HCT116 (cell line): ENCODE results near the gene FAM13A. TPM values are rescaled to one million over a fixed set of nuclear protein-coding genes. Genes with fewer than 3 reads are reported as not detected.

ENCODE experiments used
- ATAC-seq: fragments of 200-7000 bp; cut with Tn5 transposase; 2 replicates; pipeline ENCODE4 v1.9.1; 2020; ENCODE audit warnings: mild to moderate bottlenecking, moderate library complexity
- BruUV-seq: library from RNA; stranded (reverse); fragments of 400-500 nt; replicated peaks from 2 replicates; lab custom pipeline; 2021; lab: Mats Ljungman, UMichigan
- CTCF ChIA-PET: fragments of 300-600 bp; sonication (Branson Sonifier 250); formaldehyde crosslinking; loops from one replicate; lab custom pipeline; 2021; ENCODE audit warnings: antibody characterized with exemption; lab: Charles Lee
- POLR2A ChIA-PET: fragments of 300-600, 350-600 bp; sonication (Branson Sonifier 250); formaldehyde crosslinking; loops from one replicate; lab custom pipeline; 2021; ENCODE audit warnings: antibody characterized with exemption; lab: Charles Lee
- RAD21 ChIA-PET, 2 experiments: fragments of 300-600 bp; sonication (Branson Sonifier 250); formaldehyde crosslinking; loops; one replicate each; lab custom pipeline; 2023; ENCODE audit warnings: low total read pairs in 2 of 2; ENCODE audit not compliant: uncharacterized antibody in 2 of 2, unreplicated experiment in 2 of 2, low non-redundant PET in 1 of 2; lab: Charles Lee
- DNase-seq: peaks from one replicate; pipeline ENCODE4 v3.0.0-alpha.2; 2010; ENCODE audit warnings: low read depth, low spot score
- H2AFZ ChIP-seq: fragments of 200-600 bp; shearing (Covaris generic), sonication (generic); 2 replicates; pipeline ENCODE4 v1.6.1; 2017; ENCODE audit warnings: low read depth, mixed run types, mixed read lengths, antibody characterized with exemption, low read length; ENCODE audit not compliant: poor library complexity, severe bottlenecking
- H3K27ac ChIP-seq: 2 replicates; pipeline ENCODE4 v1.5.1; 2012; ENCODE audit warnings: low read depth, low read length
- H3K27me3 ChIP-seq: fragments of 200-600 bp; sonication (generic); 2 replicates; pipeline ENCODE4 v1.6.1; 2016; ENCODE audit warnings: mixed run types, low read length, mixed read lengths; ENCODE audit not compliant: insufficient read depth
- H3K36me3 ChIP-seq, 2 experiments: fragments of 200-500 bp in 1 of 2; fragments of 200-600 bp in 1 of 2; sonication (Bioruptor generic) in 1 of 2; sonication (generic) in 1 of 2; 2 replicates each; pipeline versions ENCODE4 v1.5.1 to v1.6.1; 2014 to 2016; ENCODE audit warnings: low read length in 2 of 2, inconsistent platforms in 1 of 2, mixed read lengths in 1 of 2, mixed run types in 1 of 2; ENCODE audit not compliant: insufficient read depth in 2 of 2, control insufficient read depth in 1 of 2
- H3K4me1 ChIP-seq, 2 experiments: fragments of 200-600 bp in 1 of 2; sonication (generic) in 1 of 2; 2 replicates each; pipeline versions ENCODE4 v1.5.1 to v1.6.1; 2012 to 2017; ENCODE audit warnings: low read length in 2 of 2, inconsistent platforms in 1 of 2, mild to moderate bottlenecking in 1 of 2, mixed read lengths in 1 of 2, mixed run types in 1 of 2, moderate library complexity in 1 of 2; ENCODE audit not compliant: insufficient read depth in 2 of 2, control insufficient read depth in 1 of 2
- H3K4me2 ChIP-seq: fragments of 200-600 bp; sonication (generic); 2 replicates; pipeline ENCODE4 v1.6.1; 2017; ENCODE audit warnings: mixed run types, low read length, mixed read lengths
- H3K4me3 ChIP-seq, 2 experiments: fragments of 200-600 bp in 1 of 2; sonication (generic) in 1 of 2; replicated peaks in 1 of 2; 2 replicates each; pipeline ENCODE4 v1.5.1; 2011 to 2016; ENCODE audit warnings: low read length in 2 of 2, control low read depth in 1 of 2, low read depth in 1 of 2, mild to moderate bottlenecking in 1 of 2, mixed read lengths in 1 of 2, mixed run types in 1 of 2
- H3K79me2 ChIP-seq: fragments of 200-600 bp; sonication (generic); 2 replicates; pipeline ENCODE4 v1.6.1; 2017; ENCODE audit warnings: mild to moderate bottlenecking, mixed run types, low read length, moderate library complexity, mixed read lengths; ENCODE audit not compliant: insufficient read depth
- H3K9ac ChIP-seq: fragments of 200-600 bp; sonication (generic); 2 replicates; pipeline ENCODE4 v1.6.1; 2016; ENCODE audit warnings: low read length, mixed read lengths
- H3K9me2 ChIP-seq: fragments of 200-600 bp; sonication (generic), shearing (Covaris generic); 2 replicates; pipeline ENCODE4 v1.6.1; 2017; ENCODE audit warnings: mixed run types, mild to moderate bottlenecking, moderate library complexity; ENCODE audit not compliant: insufficient read depth
- H3K9me3 ChIP-seq, 2 experiments: fragments of 200-500 bp in 1 of 2; fragments of 200-600 bp in 1 of 2; sonication (Bioruptor generic) in 1 of 2; sonication (generic) in 1 of 2; 2 replicates each; pipeline ENCODE4 v1.6.1; 2014 to 2017; ENCODE audit warnings: low read length in 2 of 2, mixed read lengths in 2 of 2, inconsistent platforms in 1 of 2, low read depth in 1 of 2, mild to moderate bottlenecking in 1 of 2, mixed run types in 1 of 2, moderate library complexity in 1 of 2; ENCODE audit not compliant: control insufficient read depth in 1 of 2, insufficient read depth in 1 of 2
- H4K20me1 ChIP-seq: fragments of 200-600 bp; sonication (generic), shearing (Covaris generic); 2 replicates; pipeline ENCODE4 v1.6.1; 2017; ENCODE audit warnings: mixed run types, mild to moderate bottlenecking, moderate library complexity; ENCODE audit not compliant: insufficient read depth
- CBX3 ChIP-seq: IDR thresholded peaks from 2 replicates; pipeline ENCODE4 v1.6.1; 2012; ENCODE audit warnings: low read depth
- CEBPB ChIP-seq: IDR thresholded peaks from 2 replicates; pipeline ENCODE4 v1.6.1; 2012; ENCODE audit warnings: low read depth
- ELF1 ChIP-seq: IDR thresholded peaks from 2 replicates; pipeline ENCODE4 v1.6.1; 2012; ENCODE audit warnings: low read depth, borderline replicate concordance
- EZH2 ChIP-seq: fragments of 200-600 bp; sonication (generic); IDR thresholded peaks from 2 replicates; pipeline ENCODE4 v1.6.1; 2017; ENCODE audit warnings: antibody characterized with exemption, mixed run types
- FOSL1 ChIP-seq: IDR thresholded peaks from 2 replicates; pipeline ENCODE4 v1.6.1; 2012; ENCODE audit warnings: low read depth
- POLR2A ChIP-seq: IDR thresholded peaks from 2 replicates; pipeline ENCODE4 v1.7.0; 2011; ENCODE audit warnings: borderline replicate concordance; ENCODE audit not compliant: insufficient read depth, insufficient read length; ENCODE audit errors: extremely low read depth
- POLR2AphosphoS5 ChIP-seq: IDR thresholded peaks from 2 replicates; pipeline ENCODE4 v1.6.1; 2011; ENCODE audit warnings: mild to moderate bottlenecking, low read depth, low read length, moderate library complexity
- RAD21 ChIP-seq: IDR thresholded peaks from 2 replicates; pipeline ENCODE4 v1.6.1; 2012; ENCODE audit warnings: low read depth, mild to moderate bottlenecking
- SP1 ChIP-seq: IDR thresholded peaks from 2 replicates; pipeline ENCODE4 v1.6.1; 2012; ENCODE audit warnings: low read depth
- SRF ChIP-seq: IDR thresholded peaks from 2 replicates; pipeline ENCODE4 v1.6.1; 2012; ENCODE audit warnings: low read depth
- TCF7L2 ChIP-seq: IDR thresholded peaks from 2 replicates; pipeline ENCODE4 v1.7.0; 2011; ENCODE audit warnings: borderline replicate concordance, inconsistent platforms; ENCODE audit not compliant: insufficient read depth, insufficient read length; ENCODE audit errors: extremely low read depth
- YY1 ChIP-seq: IDR thresholded peaks from 2 replicates; pipeline ENCODE4 v1.6.1; 2011; ENCODE audit warnings: low read length, low read depth, moderate library complexity, mild to moderate bottlenecking; ENCODE audit not compliant: insufficient replicate concordance; ENCODE audit errors: extremely low read depth
- ZFX ChIP-seq: fragments of 450-650 bp; IDR thresholded peaks from 2 replicates; pipeline ENCODE4 v1.6.1; 2017
- intact Hi-C: fragments of 100-400 bp; cut with micrococcal nuclease; formaldehyde crosslinking; loops from 2 replicates; pipeline ENCODE4 v1.10.0; 2022
- total RNA-seq: library from RNA; stranded (reverse); gene quantifications from one replicate; pipeline ENCODE4 v1.2.1, GENCODE V29; 2021; ENCODE audit not compliant: unreplicated experiment
- TF ChIP-seq, protein P1 (sequence below), 3 experiments: fragments of 200-600 bp in 1 of 3; sonication (generic) in 1 of 3; IDR thresholded peaks in 2 of 3; conservative IDR thresholded peaks in 1 of 3; 2 replicates each; pipeline ENCODE4 v1.5.1; 2012 to 2017; ENCODE audit warnings: low read depth in 2 of 3, low read length in 2 of 3, antibody characterized with exemption in 1 of 3, borderline replicate concordance in 1 of 3, control low read depth in 1 of 3, mild to moderate bottlenecking in 1 of 3, mixed read lengths in 1 of 3, mixed run types in 1 of 3, moderate library complexity in 1 of 3; ENCODE audit not compliant: insufficient read depth in 1 of 3
- TF ChIP-seq, protein P2 (sequence below): IDR thresholded peaks from 2 replicates; pipeline ENCODE4 v1.6.1; 2012
- TF ChIP-seq, protein P3 (sequence below): IDR thresholded peaks from 2 replicates; pipeline ENCODE4 v1.6.1; 2012; ENCODE audit warnings: low read depth

Gene FAM13A
- total RNA-seq, 1 experiment from 2014 or later = 17.2 TPM

DNA sequence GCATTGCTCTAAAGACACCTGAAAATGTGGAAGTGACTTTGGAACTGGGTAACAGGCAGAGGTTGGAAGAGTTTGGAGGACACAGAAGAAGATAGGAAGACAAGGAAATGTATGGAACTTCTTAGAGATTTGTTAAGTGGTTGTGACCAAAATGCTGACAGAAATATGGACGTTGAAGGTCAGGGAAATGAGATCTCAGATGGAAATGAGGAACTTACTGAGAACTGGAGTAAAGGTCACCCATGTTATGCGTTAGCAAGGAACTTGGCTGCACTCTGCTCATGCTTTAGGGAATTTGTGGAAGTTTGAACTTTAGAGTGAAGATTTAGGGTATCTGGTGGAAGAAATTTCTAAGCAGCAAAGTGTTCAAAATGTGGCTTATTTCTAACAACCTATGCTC, 99.4 kb downstream of the FAM13A start:
- ChIA-PET POLR2A (no interaction called here), RAD21 (no interaction called here), CTCF (no interaction called here)
- Histone ChIP-seq H3K27ac (no peak overlapping the region), H3K27me3 (no peaks in the 10 kb centered on the region), H3K9me2 (no peaks in the 10 kb centered on the region), H4K20me1 (no peaks in the 10 kb centered on the region), H2AFZ (no peak overlapping the region), H3K9me3 (no peaks in the 10 kb centered on the region), H3K36me3 (no peaks in the 10 kb centered on the region), H3K4me1 (no peaks in the 10 kb centered on the region), H3K79me2 (no peaks in the 10 kb centered on the region), H3K4me3 (no peak overlapping the region), H3K9ac (no peak overlapping the region), H3K4me2 (no peak overlapping the region)
- ATAC-seq (no peak), DNase-seq (no peak)
- BruUV-seq = no TSS peak
- TF ChIP-seq FOSL1 (no peak), SP1 (no peak), CEBPB (no peak), EZH2 (no peak), ELF1 (no peak), POLR2AphosphoS5 (no peak), YY1 (no peak), RAD21 (no peak), POLR2A (no peak), SRF (no peak), CBX3 (no peak), TCF7L2 (no peak), ZFX (no peak)
- TF ChIP-seq, protein P1, sequence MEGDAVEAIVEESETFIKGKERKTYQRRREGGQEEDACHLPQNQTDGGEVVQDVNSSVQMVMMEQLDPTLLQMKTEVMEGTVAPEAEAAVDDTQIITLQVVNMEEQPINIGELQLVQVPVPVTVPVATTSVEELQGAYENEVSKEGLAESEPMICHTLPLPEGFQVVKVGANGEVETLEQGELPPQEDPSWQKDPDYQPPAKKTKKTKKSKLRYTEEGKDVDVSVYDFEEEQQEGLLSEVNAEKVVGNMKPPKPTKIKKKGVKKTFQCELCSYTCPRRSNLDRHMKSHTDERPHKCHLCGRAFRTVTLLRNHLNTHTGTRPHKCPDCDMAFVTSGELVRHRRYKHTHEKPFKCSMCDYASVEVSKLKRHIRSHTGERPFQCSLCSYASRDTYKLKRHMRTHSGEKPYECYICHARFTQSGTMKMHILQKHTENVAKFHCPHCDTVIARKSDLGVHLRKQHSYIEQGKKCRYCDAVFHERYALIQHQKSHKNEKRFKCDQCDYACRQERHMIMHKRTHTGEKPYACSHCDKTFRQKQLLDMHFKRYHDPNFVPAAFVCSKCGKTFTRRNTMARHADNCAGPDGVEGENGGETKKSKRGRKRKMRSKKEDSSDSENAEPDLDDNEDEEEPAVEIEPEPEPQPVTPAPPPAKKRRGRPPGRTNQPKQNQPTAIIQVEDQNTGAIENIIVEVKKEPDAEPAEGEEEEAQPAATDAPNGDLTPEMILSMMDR (IDR thresholded peaks at IDR 0.05 in 2 of 3, conservative IDR thresholded peaks at IDR 0.05 in 1 of 3; ENCODE audit: borderline replicate concordance in 1 of 3, insufficient read depth in 1 of 3, low read depth in 2 of 3, low read length in 2 of 3) = no peak
- TF ChIP-seq, protein P2, sequence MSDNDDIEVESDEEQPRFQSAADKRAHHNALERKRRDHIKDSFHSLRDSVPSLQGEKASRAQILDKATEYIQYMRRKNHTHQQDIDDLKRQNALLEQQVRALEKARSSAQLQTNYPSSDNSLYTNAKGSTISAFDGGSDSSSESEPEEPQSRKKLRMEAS = no peak
- TF ChIP-seq, protein P3, sequence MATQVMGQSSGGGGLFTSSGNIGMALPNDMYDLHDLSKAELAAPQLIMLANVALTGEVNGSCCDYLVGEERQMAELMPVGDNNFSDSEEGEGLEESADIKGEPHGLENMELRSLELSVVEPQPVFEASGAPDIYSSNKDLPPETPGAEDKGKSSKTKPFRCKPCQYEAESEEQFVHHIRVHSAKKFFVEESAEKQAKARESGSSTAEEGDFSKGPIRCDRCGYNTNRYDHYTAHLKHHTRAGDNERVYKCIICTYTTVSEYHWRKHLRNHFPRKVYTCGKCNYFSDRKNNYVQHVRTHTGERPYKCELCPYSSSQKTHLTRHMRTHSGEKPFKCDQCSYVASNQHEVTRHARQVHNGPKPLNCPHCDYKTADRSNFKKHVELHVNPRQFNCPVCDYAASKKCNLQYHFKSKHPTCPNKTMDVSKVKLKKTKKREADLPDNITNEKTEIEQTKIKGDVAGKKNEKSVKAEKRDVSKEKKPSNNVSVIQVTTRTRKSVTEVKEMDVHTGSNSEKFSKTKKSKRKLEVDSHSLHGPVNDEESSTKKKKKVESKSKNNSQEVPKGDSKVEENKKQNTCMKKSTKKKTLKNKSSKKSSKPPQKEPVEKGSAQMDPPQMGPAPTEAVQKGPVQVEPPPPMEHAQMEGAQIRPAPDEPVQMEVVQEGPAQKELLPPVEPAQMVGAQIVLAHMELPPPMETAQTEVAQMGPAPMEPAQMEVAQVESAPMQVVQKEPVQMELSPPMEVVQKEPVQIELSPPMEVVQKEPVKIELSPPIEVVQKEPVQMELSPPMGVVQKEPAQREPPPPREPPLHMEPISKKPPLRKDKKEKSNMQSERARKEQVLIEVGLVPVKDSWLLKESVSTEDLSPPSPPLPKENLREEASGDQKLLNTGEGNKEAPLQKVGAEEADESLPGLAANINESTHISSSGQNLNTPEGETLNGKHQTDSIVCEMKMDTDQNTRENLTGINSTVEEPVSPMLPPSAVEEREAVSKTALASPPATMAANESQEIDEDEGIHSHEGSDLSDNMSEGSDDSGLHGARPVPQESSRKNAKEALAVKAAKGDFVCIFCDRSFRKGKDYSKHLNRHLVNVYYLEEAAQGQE = no peak
- intact Hi-C loops = no loop called here
